ENCODE measurements around the gene CGREF1. TPM values are rescaled to one million over a fixed set of nuclear protein-coding genes. Genes with fewer than 3 reads are reported as not detected.

Gene CGREF1
- total and polyA plus RNA-seq, 2 donors (not counting 1 experiment from before 2014, with no cell fraction given): 1.5 to 2.3 TPM

DNA sequence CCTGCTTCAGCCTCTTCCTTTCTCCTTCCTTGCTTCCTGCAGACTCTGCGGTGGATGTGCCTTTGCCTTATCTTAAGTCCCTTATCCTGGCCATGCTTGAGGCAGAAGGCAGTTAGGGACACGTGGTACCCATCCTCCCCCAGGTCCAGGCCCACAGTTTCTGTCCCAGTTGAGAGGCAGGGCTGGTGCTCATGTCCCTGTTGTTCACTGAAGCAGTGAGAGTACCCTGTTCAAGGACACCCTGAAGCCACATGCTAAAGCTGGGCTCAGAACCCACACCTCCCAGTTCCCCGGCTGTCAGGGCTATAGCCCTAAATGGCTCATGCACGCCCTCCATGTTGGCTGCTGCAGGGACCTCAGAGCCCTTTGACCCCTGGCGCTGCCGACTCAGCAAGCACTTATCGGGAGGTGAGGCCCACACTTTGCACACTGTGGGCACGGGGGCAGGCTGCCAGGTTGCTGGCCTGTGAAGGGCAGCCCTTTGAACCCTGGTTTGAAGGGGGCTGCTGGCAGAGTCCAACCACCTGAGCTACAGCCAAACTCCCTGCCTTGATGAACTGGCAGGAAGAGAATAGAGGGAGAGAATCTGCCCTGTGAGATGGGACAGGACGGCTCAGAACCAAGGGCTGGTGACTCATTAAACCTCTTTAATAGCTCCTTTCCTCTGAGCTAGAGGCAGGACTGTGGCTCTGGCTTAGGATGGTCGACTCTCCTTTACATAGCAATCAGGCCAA lies 26.1 kb downstream of the CGREF1 start:
- Histone ChIP-seq H3K4me3 (replicated peaks in 1 of 4; ENCODE audit: control extremely low read depth in 1 of 4, insufficient read depth in 1 of 4, low read depth in 3 of 4, low read length in 4 of 4) (no peak overlapping the region), H3K4me2 (ENCODE audit: extremely low read depth, insufficient read depth, low read length) (no peak overlapping the region)
- no peak for DNase-seq (ENCODE audit: low read depth in 2 of 2)

DNA sequence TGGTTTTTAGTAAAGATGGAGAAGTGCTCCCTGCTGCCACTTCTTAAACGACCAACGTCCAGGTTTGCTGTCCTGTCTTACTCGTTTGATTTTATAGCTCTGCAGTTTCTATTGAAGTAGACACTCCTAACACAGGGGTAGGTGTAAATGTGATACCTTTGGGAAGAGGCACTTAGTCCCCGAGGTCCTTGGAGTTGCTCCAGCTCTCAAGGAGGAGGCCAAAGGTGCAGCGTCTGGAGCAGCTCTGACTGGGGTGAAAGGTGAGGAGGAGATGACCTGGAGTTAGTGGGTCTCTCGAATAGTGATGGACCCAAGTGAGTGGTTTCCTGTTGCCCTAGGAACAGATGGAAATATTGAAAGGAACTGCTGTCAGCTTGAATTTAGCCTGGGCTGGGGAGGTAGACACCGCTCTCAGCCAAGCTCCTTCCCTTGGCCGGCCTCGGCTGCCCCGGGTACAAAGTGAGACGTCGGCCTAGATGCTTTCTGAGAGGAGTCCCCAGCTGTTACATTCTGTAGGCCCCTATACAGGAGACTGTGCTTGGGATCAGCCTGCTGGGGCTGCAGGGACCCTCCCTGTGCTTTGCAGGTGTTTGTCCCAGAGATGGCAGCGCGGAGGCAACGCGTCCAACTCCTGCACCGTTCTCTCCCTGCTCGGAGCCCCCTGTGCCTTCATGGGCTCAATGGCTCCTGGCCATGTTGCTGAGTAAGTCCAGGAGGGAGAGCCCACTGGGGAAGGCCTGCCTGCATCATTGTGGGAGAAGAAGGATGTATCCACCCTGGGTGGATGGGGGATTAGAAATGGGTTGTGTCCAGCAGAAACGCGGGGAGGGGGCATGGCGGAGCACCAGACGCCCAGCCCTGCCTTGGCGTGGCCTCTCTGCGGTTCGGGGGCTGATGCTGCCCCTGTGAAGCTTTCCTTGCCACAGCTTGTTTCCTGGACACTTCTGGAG lies 26.9 kb downstream of the CGREF1 start:
- Histone ChIP-seq H3K27me3 (ENCODE audit: control insufficient read depth, insufficient read depth, low read length) (no peaks in the 10 kb centered on the region), H3K36me3 (ENCODE audit: control insufficient read depth, insufficient read depth, low read length) (no peaks in the 10 kb centered on the region), H3K4me2 (ENCODE audit: extremely low read depth, insufficient read depth, low read length) (no peak overlapping the region), H3K9ac (ENCODE audit: insufficient read depth, low read length) (no peak overlapping the region), H3K79me2 (ENCODE audit: control insufficient read depth, insufficient read depth, low read length) (no peaks in the 10 kb centered on the region), H3K9me3 (ENCODE audit: control insufficient read depth, insufficient read depth, low read depth, low read length) (no peaks in the 10 kb centered on the region), H3K4me1 (ENCODE audit: control insufficient read depth, extremely low read depth, insufficient read depth, low read length) (no peaks in the 10 kb centered on the region), H3K4me3 (replicated peaks in 1 of 4; ENCODE audit: control extremely low read depth in 1 of 4, insufficient read depth in 1 of 4, low read depth in 3 of 4, low read length in 4 of 4) (no peak overlapping the region), H3K27ac (ENCODE audit: insufficient read depth, low read length) (no peak overlapping the region), H2AFZ (ENCODE audit: low read length) (no peak overlapping the region), H4K20me1 (ENCODE audit: control insufficient read depth, extremely low read depth, insufficient read depth, low read length) (no peaks in the 10 kb centered on the region)
- DNase-seq (ENCODE audit: low read depth in 2 of 2): no peak
- TF ChIP-seq EZH2 (IDR thresholded peaks at IDR 0.05; ENCODE audit: low read length, missing control alignments): no peak
- TF ChIP-seq, protein P1, sequence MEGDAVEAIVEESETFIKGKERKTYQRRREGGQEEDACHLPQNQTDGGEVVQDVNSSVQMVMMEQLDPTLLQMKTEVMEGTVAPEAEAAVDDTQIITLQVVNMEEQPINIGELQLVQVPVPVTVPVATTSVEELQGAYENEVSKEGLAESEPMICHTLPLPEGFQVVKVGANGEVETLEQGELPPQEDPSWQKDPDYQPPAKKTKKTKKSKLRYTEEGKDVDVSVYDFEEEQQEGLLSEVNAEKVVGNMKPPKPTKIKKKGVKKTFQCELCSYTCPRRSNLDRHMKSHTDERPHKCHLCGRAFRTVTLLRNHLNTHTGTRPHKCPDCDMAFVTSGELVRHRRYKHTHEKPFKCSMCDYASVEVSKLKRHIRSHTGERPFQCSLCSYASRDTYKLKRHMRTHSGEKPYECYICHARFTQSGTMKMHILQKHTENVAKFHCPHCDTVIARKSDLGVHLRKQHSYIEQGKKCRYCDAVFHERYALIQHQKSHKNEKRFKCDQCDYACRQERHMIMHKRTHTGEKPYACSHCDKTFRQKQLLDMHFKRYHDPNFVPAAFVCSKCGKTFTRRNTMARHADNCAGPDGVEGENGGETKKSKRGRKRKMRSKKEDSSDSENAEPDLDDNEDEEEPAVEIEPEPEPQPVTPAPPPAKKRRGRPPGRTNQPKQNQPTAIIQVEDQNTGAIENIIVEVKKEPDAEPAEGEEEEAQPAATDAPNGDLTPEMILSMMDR (conservative IDR thresholded peaks at IDR 0.05 in 1 of 2, IDR thresholded peaks at IDR 0.05 in 1 of 2; ENCODE audit: low read depth in 1 of 2, low read length in 2 of 2): no peak

More for the DNA sequence above, 26.1 kb downstream of the CGREF1 start:
- H2AFZ ChIP-seq (ENCODE audit: low read length): no peak overlapping the region
- H3K9me3 ChIP-seq (ENCODE audit: control insufficient read depth, insufficient read depth, low read depth, low read length): no peaks in the 10 kb centered on the region
- H3K4me1 ChIP-seq (ENCODE audit: control insufficient read depth, extremely low read depth, insufficient read depth, low read length): no peaks in the 10 kb centered on the region
- H3K27ac ChIP-seq (ENCODE audit: insufficient read depth, low read length): no peak overlapping the region
- TF ChIP-seq, protein P1 (conservative IDR thresholded peaks at IDR 0.05 in 1 of 2, IDR thresholded peaks at IDR 0.05 in 1 of 2; ENCODE audit: low read depth in 1 of 2, low read length in 2 of 2): no peak
- no peak for TF ChIP-seq EZH2 (IDR thresholded peaks at IDR 0.05; ENCODE audit: low read length, missing control alignments)
- no peak overlapping the region for H3K9ac ChIP-seq (ENCODE audit: insufficient read depth, low read length)
- H3K79me2 ChIP-seq (ENCODE audit: control insufficient read depth, insufficient read depth, low read length): no peaks in the 10 kb centered on the region
- H3K27me3 ChIP-seq (ENCODE audit: control insufficient read depth, insufficient read depth, low read length): no peaks in the 10 kb centered on the region
- H3K36me3 ChIP-seq (ENCODE audit: control insufficient read depth, insufficient read depth, low read length): no peaks in the 10 kb centered on the region
- H4K20me1 ChIP-seq (ENCODE audit: control insufficient read depth, extremely low read depth, insufficient read depth, low read length): no peaks in the 10 kb centered on the region
